Lung (tissue), 12 donors: Measurements from ENCODE around the gene HTT. TPM values are rescaled to one million over a fixed set of nuclear protein-coding genes. Genes with fewer than 3 reads are reported as not detected.

ENCODE experiments used
- ATAC-seq: fragments of 200-7000 bp; cut with Tn5 transposase; one replicate; pipeline ENCODE4 v1.9.1; 2020; ENCODE audit warnings: moderate number of reproducible peaks; ENCODE audit not compliant: insufficient read depth, low FRiP score
- DNase-seq, 3 donors: peaks; one replicate each; pipeline ENCODE4 v3.0.0-alpha.2; 2013 to 2017
- H3K27ac ChIP-seq, 2 donors: one replicate each; pipeline ENCODE4 v1.5.1; 2013; ENCODE audit warnings: mild to moderate bottlenecking in 2 of 2, moderate library complexity in 2 of 2, control low read depth in 1 of 2, inconsistent platforms in 1 of 2, low read depth in 1 of 2, low read length in 1 of 2
- H3K27me3 ChIP-seq, 3 donors: one replicate each; pipeline ENCODE4 v1.5.1; 2013; ENCODE audit warnings: low read length in 2 of 3; ENCODE audit not compliant: control insufficient read depth in 3 of 3, insufficient read depth in 3 of 3
- H3K36me3 ChIP-seq, 4 donors: one replicate each; pipeline ENCODE4 v1.5.1; 2013; ENCODE audit warnings: low read length in 4 of 4, mild to moderate bottlenecking in 1 of 4, moderate library complexity in 1 of 4; ENCODE audit not compliant: control insufficient read depth in 4 of 4, insufficient read depth in 4 of 4
- H3K4me1 ChIP-seq, 5 donors: one replicate each; pipeline ENCODE4 v1.5.1; 2013; ENCODE audit warnings: low read length in 5 of 5, mild to moderate bottlenecking in 2 of 5, moderate library complexity in 1 of 5; ENCODE audit not compliant: control insufficient read depth in 5 of 5, insufficient read depth in 5 of 5
- H3K4me3 ChIP-seq: one replicate; pipeline ENCODE4 v1.5.1; 2013; ENCODE audit warnings: mild to moderate bottlenecking, control low read depth, moderate library complexity
- H3K9ac ChIP-seq, 2 donors: one replicate each; pipeline ENCODE4 v1.5.1; 2013; ENCODE audit warnings: low read length in 2 of 2, control low read depth in 1 of 2; ENCODE audit not compliant: insufficient read depth in 1 of 2
- H3K9me3 ChIP-seq, 4 donors: one replicate each; pipeline ENCODE4 v1.5.1; 2013; ENCODE audit warnings: low read length in 3 of 4, mild to moderate bottlenecking in 1 of 4, moderate library complexity in 1 of 4; ENCODE audit not compliant: control insufficient read depth in 4 of 4, insufficient read depth in 3 of 4
- WGBS, 2 donors: extraction: QIAGEN DNeasy Blood & Tissue Kit; methylation state at CpG; one replicate each; pipeline ENCODE4 v1.1.7; 2013; 5-methylcytosine and 5-hydroxymethylcytosine counted together
- polyA plus RNA-seq, 2 donors: library from polyadenylated mRNA; stranded (reverse); fragments of 200-250 nt; gene quantifications; one replicate each; pipeline ENCODE4 v1.2.1, GENCODE V29; 2013
- total RNA-seq, 2 donors: library from RNA; depleted of rRNA in 1 of 2; stranded (reverse); fragments of >200 nt in 1 of 2; gene quantifications; one replicate each; pipeline ENCODE4 v1.2.1, GENCODE V29; 2014 to 2021
- TF ChIP-seq, protein P1 (sequence below): IDR thresholded peaks from 2 replicates; pipeline ENCODE4 v1.5.1; 2012; ENCODE audit warnings: mild to moderate bottlenecking; ENCODE audit errors: control extremely low read depth, extremely low read depth
- donor health status: control.
- donor health status: control.
- donor health status: Bipolar disorder and iron deficiency.
- donor health status: healthy.
- donor health status: DM: yes; HTN: yes; CAD: no.

Gene HTT
- total and polyA plus RNA-seq, 4 donors: 17.0 to 109 (median 48.4) TPM

DNA sequence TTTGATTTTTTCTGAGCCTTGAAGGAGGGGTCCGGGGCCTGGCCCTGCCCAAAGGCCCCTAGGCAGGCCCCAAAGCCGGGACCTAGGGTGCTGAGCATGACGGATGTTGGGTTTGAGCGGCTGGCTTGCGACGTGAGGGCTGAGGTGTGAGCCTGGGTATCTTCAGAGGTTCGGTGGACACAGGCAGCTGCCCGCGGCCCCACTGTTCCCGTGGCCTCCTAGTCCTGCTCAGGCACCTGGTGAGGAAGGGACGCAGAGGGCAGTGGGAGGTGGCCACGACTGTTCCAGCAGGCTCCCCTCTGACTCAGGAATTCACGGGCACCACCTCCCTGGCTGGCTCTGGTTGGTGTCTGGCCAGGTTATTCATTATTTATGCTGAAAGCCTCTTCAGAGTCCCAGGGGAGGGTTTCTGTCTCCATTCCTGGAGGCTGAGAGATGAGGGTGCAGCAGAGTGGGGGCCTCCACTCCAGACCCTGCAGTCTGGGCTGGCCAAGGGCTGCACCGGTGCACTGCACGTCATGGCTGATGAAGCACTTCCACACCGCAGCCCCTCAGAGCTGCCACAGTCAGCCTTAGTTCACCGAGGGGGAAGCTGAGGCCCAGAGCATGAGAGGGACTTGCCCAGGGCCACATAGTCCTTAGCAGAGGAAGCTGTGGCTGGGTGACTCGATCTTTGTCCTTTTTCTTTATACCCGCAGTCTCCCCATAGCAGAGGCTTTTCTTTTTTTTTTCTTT is 176.6 kb downstream of the HTT start:
- peak; percentile 33 to 63 (median 63) for DNase-seq
- Histone ChIP-seq H3K4me1 (peaks cover 0 to 13% (median 0%) of the 10 kb centered on the region in 5 donors), H3K27me3 (no peaks in the 10 kb centered on the region), H3K27ac (peak overlapping the region in 1 of 2 donors; percentile 11), H3K9me3 (no peaks in the 10 kb centered on the region), H3K36me3 (peaks cover 0 to 13% (median 0%) of the 10 kb centered on the region in 4 donors), H3K9ac (no peak overlapping the region), H3K4me3 (no peak overlapping the region)
- WGBS, 2 donors: 75 to 86% methylated on average over 19 of the region's 19 CpGs
- TF ChIP-seq, protein P1, sequence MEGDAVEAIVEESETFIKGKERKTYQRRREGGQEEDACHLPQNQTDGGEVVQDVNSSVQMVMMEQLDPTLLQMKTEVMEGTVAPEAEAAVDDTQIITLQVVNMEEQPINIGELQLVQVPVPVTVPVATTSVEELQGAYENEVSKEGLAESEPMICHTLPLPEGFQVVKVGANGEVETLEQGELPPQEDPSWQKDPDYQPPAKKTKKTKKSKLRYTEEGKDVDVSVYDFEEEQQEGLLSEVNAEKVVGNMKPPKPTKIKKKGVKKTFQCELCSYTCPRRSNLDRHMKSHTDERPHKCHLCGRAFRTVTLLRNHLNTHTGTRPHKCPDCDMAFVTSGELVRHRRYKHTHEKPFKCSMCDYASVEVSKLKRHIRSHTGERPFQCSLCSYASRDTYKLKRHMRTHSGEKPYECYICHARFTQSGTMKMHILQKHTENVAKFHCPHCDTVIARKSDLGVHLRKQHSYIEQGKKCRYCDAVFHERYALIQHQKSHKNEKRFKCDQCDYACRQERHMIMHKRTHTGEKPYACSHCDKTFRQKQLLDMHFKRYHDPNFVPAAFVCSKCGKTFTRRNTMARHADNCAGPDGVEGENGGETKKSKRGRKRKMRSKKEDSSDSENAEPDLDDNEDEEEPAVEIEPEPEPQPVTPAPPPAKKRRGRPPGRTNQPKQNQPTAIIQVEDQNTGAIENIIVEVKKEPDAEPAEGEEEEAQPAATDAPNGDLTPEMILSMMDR: no peak
- ATAC-seq: peak; percentile 51

DNA sequence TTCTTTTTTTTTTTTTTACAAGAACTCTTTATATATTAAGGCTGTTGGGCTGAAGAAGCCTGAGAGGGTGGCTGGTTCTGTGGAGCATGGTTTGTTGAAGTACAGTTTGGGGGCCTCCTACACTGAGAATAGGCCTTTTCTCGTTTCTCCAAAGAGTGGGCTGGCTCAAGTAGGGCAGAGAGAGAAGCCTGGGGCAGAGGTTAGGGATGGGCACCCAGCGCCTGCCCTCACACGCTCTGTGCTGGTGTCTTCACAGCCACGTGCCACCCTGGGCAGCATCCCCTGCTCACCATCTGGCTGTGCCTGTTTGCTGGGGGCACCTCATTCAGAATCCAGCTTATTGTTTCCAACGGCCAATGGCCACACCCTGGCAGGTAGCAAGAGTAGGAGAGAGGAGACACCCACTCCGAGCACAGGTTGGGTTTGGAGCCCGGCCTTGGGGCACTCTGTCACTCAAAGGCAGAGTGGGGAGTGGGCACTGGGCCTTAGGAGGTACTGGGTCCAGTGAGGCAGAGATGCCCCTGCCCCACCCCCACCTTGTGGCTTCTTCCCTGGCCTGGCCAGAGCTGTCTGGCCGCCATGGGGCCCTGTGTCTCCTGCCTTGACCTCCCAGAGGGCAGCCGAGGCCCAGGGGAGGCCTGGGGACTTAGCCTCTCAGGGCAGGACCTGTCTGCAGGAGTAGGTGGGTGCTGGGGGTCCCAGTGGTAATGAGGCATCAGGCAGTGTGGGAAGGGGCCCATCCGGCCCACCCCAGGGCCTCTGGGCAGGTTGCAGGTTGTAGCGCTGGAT is 177.4 kb downstream of the HTT start:
- ATAC-seq (no peak), DNase-seq (peak in 1 of 3 donors; percentile 10)
- Histone ChIP-seq H3K27me3 (no peaks in the 10 kb centered on the region), H3K36me3 (peaks cover 0 to 13% (median 0%) of the 10 kb centered on the region in 4 donors), H3K9ac (no peak overlapping the region), H3K4me3 (no peak overlapping the region), H3K4me1 (peaks cover 0 to 13% (median 0%) of the 10 kb centered on the region in 5 donors), H3K27ac (no peak overlapping the region), H3K9me3 (no peaks in the 10 kb centered on the region)
- WGBS, 2 donors: 90 to 95% methylated on average over 11 of the region's 11 CpGs
- TF ChIP-seq, protein P1: no peak

DNA sequence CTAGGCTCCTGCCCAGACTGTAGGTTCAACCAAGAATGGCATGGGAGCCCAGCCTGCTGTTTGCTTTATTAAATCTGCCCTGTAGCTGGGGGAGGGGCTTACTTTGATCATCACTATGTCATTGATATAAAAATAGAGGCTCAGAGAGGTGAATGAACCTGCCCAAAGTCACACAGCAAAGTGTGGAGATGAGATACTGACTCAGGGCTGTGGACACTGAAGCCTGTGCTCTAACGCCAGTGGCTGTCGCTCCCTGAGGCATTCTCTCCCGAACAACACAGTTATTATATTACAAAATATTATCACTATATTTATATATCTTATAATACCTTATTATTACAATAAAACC is 178.0 kb downstream of the HTT start:
- TF ChIP-seq, protein P1: no peak
- Histone ChIP-seq H3K36me3 (peaks cover 0 to 13% (median 0%) of the 10 kb centered on the region in 4 donors), H3K9ac (no peak overlapping the region), H3K27ac (no peak overlapping the region), H3K27me3 (no peaks in the 10 kb centered on the region), H3K4me3 (no peak overlapping the region), H3K4me1 (peaks cover 0 to 13% (median 0%) of the 10 kb centered on the region in 5 donors), H3K9me3 (no peaks in the 10 kb centered on the region)
- no peak for ATAC-seq
- 96 to 99% methylated on average over 3 of the region's 3 CpGs for WGBS, 2 donors
- DNase-seq: no peak
